Glomerular visceral epithelial cell (primary cell): Measurements from ENCODE around the gene ENOX1.

Source experiments
- DNase-seq: peaks from one replicate; pipeline ENCODE4 v3.0.0-alpha.2; 2016; ENCODE audit errors: extremely low spot score

ENOX1 gene

GRCh38 chr13:43546251-43546650 is 240.5 kb downstream of the ENOX1 start:
- no peak for DNase-seq

- DNase-seq = no peak
Measured at GRCh38 chr13:43545317-43545874, 241.4 kb downstream of the ENOX1 start.

- DNase-seq = no peak
Measured at GRCh38 chr13:43544631-43545030, 242.1 kb downstream of the ENOX1 start.

GRCh38 chr13:43544011-43544410 is 242.8 kb downstream of the ENOX1 start:
- DNase-seq = peak; percentile 16

- DNase-seq = no peak
Measured at GRCh38 chr13:43543331-43543730, 243.4 kb downstream of the ENOX1 start.

- no peak for DNase-seq
Measured at GRCh38 chr13:43537124-43537523, 249.6 kb downstream of the ENOX1 start.

GRCh38 chr13:43529796-43530195 is 257.0 kb downstream of the ENOX1 start:
- no peak for DNase-seq

- DNase-seq = no peak
Measured at GRCh38 chr13:43528992-43529391, 257.8 kb downstream of the ENOX1 start.

- peak; percentile 24 for DNase-seq
Measured at GRCh38 chr13:43522788-43523187, 264.0 kb downstream of the ENOX1 start.

- no peak for DNase-seq
Measured at GRCh38 chr13:43520351-43520750, 266.4 kb downstream of the ENOX1 start.

GRCh38 chr13:43518833-43519232 is 267.9 kb downstream of the ENOX1 start:
- DNase-seq = no peak

- DNase-seq = no peak
Measured at GRCh38 chr13:43516401-43516833, 270.4 kb downstream of the ENOX1 start.

- no peak for DNase-seq
Measured at GRCh38 chr13:43515531-43515930, 271.2 kb downstream of the ENOX1 start.

GRCh38 chr13:43514311-43514710 is 272.5 kb downstream of the ENOX1 start:
- DNase-seq = no peak

- no peak for DNase-seq
Measured at GRCh38 chr13:43512221-43512620, 274.6 kb downstream of the ENOX1 start.

GRCh38 chr13:43510956-43511901 is 275.5 kb downstream of the ENOX1 start:
- DNase-seq = no peak

GRCh38 chr13:43495732-43496131 is 291.0 kb downstream of the ENOX1 start:
- no peak for DNase-seq

GRCh38 chr13:43494206-43494605 is 292.6 kb downstream of the ENOX1 start:
- no peak for DNase-seq

- no peak for DNase-seq
Measured at GRCh38 chr13:43493496-43494000, 293.2 kb downstream of the ENOX1 start.

GRCh38 chr13:43492745-43493144 is 294.0 kb downstream of the ENOX1 start:
- DNase-seq = no peak

GRCh38 chr13:43492311-43492710 is 294.5 kb downstream of the ENOX1 start:
- DNase-seq = no peak

GRCh38 chr13:43489233-43489632 is 297.5 kb downstream of the ENOX1 start:
- no peak for DNase-seq

GRCh38 chr13:43487885-43488284 is 298.9 kb downstream of the ENOX1 start:
- no peak for DNase-seq
